Measurements from ENCODE around the gene GHRH. TPM values are rescaled to one million over a fixed set of nuclear protein-coding genes. Genes with fewer than 3 reads are reported as not detected.

GHRH gene
- total RNA-seq, 2 donors from 2014 or later: not detected

GRCh38 chr20:37237656-37238055, 24.0 kb downstream of the GHRH start:
- H3K27ac ChIP-seq: no peak overlapping the region
- H3K36me3 ChIP-seq (replicated peaks in 1 of 2; ENCODE audit: insufficient read depth in 1 of 2, low read depth in 2 of 2): peaks cover 8 to 63% of the 10 kb centered on the region in 2 donors
- 90 to 91% methylated on average over 5 of the region's 5 CpGs for WGBS, 2 donors
- no peak overlapping the region for H3K4me3 ChIP-seq
- peaks cover 5% of the 10 kb centered on the region for H3K4me1 ChIP-seq
- no peak for ATAC-seq
- DNase-seq: peak in 1 of 4 donors; percentile 4
- TF ChIP-seq POLR2A (IDR thresholded peaks at IDR 0.05): no peak
- no peak for TF ChIP-seq CTCF (IDR thresholded peaks at IDR 0.05)
- no peaks in the 10 kb centered on the region for H3K9me3 ChIP-seq
- no peaks in the 10 kb centered on the region for H3K27me3 ChIP-seq
- intact Hi-C loops (cut with DNase I): no loop called here

- intact Hi-C loops (cut with DNase I): no loop called here
- no peaks in the 10 kb centered on the region for H3K9me3 ChIP-seq
- 82 to 86% methylated on average over 4 of the region's 4 CpGs for WGBS, 2 donors
These were observed 25.2 kb downstream of the GHRH start for GRCh38 chr20:37236462-37236861.

GRCh38 chr20:37235065-37235464, 26.5 kb downstream of the GHRH start:
- Histone ChIP-seq H3K27me3 (no peaks in the 10 kb centered on the region), H3K4me1 (peaks cover 5% of the 10 kb centered on the region), H3K27ac (no peak overlapping the region), H3K9me3 (no peaks in the 10 kb centered on the region), H3K4me3 (no peak overlapping the region), H3K36me3 (replicated peaks in 1 of 2; ENCODE audit: insufficient read depth in 1 of 2, low read depth in 2 of 2) (peaks cover 22 to 67% of the 10 kb centered on the region in 2 donors)
- intact Hi-C loops (cut with DNase I): no loop called here
- DNase-seq (no peak), ATAC-seq (no peak)
- WGBS, 2 donors: 72 to 83% methylated on average over 6 of the region's 6 CpGs
- TF ChIP-seq CTCF (IDR thresholded peaks at IDR 0.05) (no peak), POLR2A (IDR thresholded peaks at IDR 0.05) (no peak)

More at GRCh38 chr20:37236462-37236861, 25.2 kb downstream of the GHRH start:
- no peak overlapping the region for H3K27ac ChIP-seq
- ATAC-seq (no peak), DNase-seq (peak in 2 of 4 donors; percentile 3 to 5)
- H3K4me3 ChIP-seq: no peak overlapping the region
- no peaks in the 10 kb centered on the region for H3K27me3 ChIP-seq
- H3K36me3 ChIP-seq (replicated peaks in 1 of 2; ENCODE audit: insufficient read depth in 1 of 2, low read depth in 2 of 2): peaks cover 8 to 64% of the 10 kb centered on the region in 2 donors
- TF ChIP-seq CTCF (IDR thresholded peaks at IDR 0.05) (no peak), POLR2A (IDR thresholded peaks at IDR 0.05) (no peak)
- H3K4me1 ChIP-seq: peaks cover 5% of the 10 kb centered on the region

DNA sequence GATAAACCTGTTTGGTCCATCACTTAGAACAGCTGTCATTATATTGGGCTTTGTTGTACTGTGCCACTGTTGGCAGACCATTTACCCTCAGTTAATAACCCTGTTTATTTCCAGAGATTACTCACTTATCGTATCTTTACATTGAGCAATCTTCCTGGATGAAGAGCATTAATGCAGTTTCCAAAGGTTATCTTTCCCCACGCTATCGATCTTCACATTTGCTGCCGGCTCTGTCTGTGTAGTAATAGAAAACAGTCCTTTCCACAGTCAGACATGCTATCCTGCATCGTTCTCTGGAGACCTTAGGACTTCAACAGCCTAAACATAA, 27.4 kb downstream of the GHRH start:
- Histone ChIP-seq H3K36me3 (replicated peaks in 1 of 2; ENCODE audit: insufficient read depth in 1 of 2, low read depth in 2 of 2) (peaks cover 28 to 71% of the 10 kb centered on the region in 2 donors), H3K27ac (no peak overlapping the region), H3K4me3 (no peak overlapping the region), H3K4me1 (peaks cover 5% of the 10 kb centered on the region), H3K27me3 (no peaks in the 10 kb centered on the region), H3K9me3 (no peaks in the 10 kb centered on the region)
- intact Hi-C loops (cut with DNase I): no loop called here
- TF ChIP-seq POLR2A (IDR thresholded peaks at IDR 0.05) (no peak), CTCF (IDR thresholded peaks at IDR 0.05) (no peak)
- 78 to 89% methylated on average over 5 of the region's 5 CpGs for WGBS, 2 donors
- ATAC-seq (no peak), DNase-seq (no peak)

DNA sequence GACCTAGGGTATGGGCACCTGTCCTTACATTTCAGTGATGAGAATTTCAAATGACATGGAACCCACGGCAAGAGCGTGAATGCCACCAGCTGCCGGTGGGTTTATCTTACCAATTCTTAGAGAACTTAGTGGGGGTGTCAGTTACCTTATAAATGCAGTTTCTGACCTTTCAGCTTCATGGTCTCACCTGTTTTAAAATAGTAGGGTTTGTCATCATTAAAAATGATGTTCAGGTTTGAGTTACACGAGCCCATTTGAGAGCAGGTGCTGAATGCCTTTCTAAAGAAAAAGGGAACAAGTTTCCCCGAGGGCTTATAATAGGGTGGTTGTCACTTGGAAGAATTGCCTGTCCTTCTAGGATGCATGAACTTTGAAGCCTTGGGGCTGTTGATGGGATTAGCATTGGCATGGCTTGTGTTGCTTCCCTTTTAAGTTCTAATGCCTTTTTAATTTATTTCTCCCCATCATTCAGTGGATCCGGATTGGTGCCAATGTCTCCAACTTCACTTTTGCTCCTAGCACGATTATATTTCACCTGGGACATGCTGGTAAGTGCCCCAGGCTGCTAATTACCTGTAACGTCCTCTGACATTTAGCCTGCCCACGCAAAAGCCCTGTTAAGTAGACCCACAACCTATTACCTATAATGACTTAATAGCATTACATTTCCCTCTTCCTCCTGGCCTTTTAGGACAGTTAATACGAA, 27.9 kb downstream of the GHRH start:
- Histone ChIP-seq H3K4me1 (peaks cover 1% of the 10 kb centered on the region), H3K27ac (no peak overlapping the region), H3K9me3 (no peaks in the 10 kb centered on the region), H3K36me3 (replicated peaks in 1 of 2; ENCODE audit: insufficient read depth in 1 of 2, low read depth in 2 of 2) (peaks cover 33 to 75% of the 10 kb centered on the region in 2 donors), H3K4me3 (no peak overlapping the region), H3K27me3 (no peaks in the 10 kb centered on the region)
- no peak for TF ChIP-seq CTCF (IDR thresholded peaks at IDR 0.05)
- TF ChIP-seq POLR2A (IDR thresholded peaks at IDR 0.05): no peak
- peak in 1 of 4 donors; percentile 1 for DNase-seq
- intact Hi-C loops (cut with DNase I): no loop called here
- 72 to 73% methylated on average over 10 of the region's 10 CpGs for WGBS, 2 donors
- ATAC-seq: no peak
